Esophagus muscularis mucosa (tissue), 4 donors: ENCODE data around the gene HS1BP3. TPM values are rescaled to one million over a fixed set of nuclear protein-coding genes. Genes with fewer than 3 reads are reported as not detected.

Source experiments
- DNase-seq: peaks from one replicate; pipeline ENCODE4 v3.0.0-alpha.2; 2017; ENCODE audit errors: extremely low spot score
- H3K27ac ChIP-seq, 4 donors: fragments of 200-600 bp; sonication (generic); replicated peaks in 1 of 4; 1 replicate in 3 of 4; 2 replicates in 1 of 4; pipeline ENCODE4 v1.5.1; 2016 to 2019; ENCODE audit warnings: mild to moderate bottlenecking in 1 of 4
- H3K27me3 ChIP-seq, 4 donors: fragments of 200-600 bp; sonication (generic); one replicate each; pipeline versions ENCODE4 v1.5.1 to v1.6.0; 2016 to 2019
- H3K36me3 ChIP-seq, 4 donors: fragments of 200-600 bp; sonication (generic); one replicate each; pipeline ENCODE4 v1.5.1; 2016 to 2019
- H3K4me1 ChIP-seq, 4 donors: fragments of 200-600 bp; sonication (generic); one replicate each; pipeline ENCODE4 v1.5.1; 2016 to 2019
- H3K4me3 ChIP-seq, 4 donors: fragments of 200-600 bp; sonication (generic); 1 replicate in 2 of 4; 2 replicates in 2 of 4; pipeline ENCODE4 v1.5.1; 2016 to 2019; ENCODE audit warnings: mild to moderate bottlenecking in 4 of 4, moderate library complexity in 1 of 4
- H3K9me3 ChIP-seq, 4 donors: fragments of 200-600 bp; sonication (generic); 1 replicate in 3 of 4; 2 replicates in 1 of 4; pipeline ENCODE4 v1.5.1; 2016 to 2019
- EP300 ChIP-seq: sonication (generic); formaldehyde crosslinking; IDR thresholded peaks from one replicate; pipeline ENCODE4 v1.6.1; 2017; ENCODE audit warnings: antibody characterized with exemption
- POLR2A ChIP-seq: fragments of 450-650 bp; IDR thresholded peaks from one replicate; pipeline ENCODE4 v1.6.1; 2017; ENCODE audit warnings: antibody characterized with exemption, moderate library complexity, mild to moderate bottlenecking, low read depth
- POLR2AphosphoS5 ChIP-seq, 2 donors: sonication (generic); formaldehyde crosslinking; IDR thresholded peaks; one replicate each; pipeline ENCODE4 v1.6.1; 2017; ENCODE audit warnings: antibody characterized with exemption in 2 of 2
- WGBS: methylation state at CpG from one replicate; pipeline ENCODE4 v1.1.5; 2018; 5-methylcytosine and 5-hydroxymethylcytosine counted together
- intact Hi-C: fragments of 100-400 bp; cut with DNase I; formaldehyde crosslinking; loops from one replicate; pipeline ENCODE4 v1.15.1; 2023
- total RNA-seq, 4 donors: library from RNA; depleted of rRNA; stranded (reverse); fragments of >200 nt; gene quantifications; one replicate each; pipeline versions ENCODE4 v1.1.0 to v1.2.1, GENCODE V29; 2016
- TF ChIP-seq, protein P1 (sequence below), 3 experiments: fragments of 200-600 bp in 2 of 3; fragments of 450-650 bp in 1 of 3; sonication (generic) in 2 of 3; IDR thresholded peaks; one replicate each; pipeline ENCODE4 v1.5.1; 2017 to 2019; ENCODE audit warnings: antibody characterized with exemption in 3 of 3, mild to moderate bottlenecking in 2 of 3, moderate library complexity in 1 of 3

Gene HS1BP3
- total RNA-seq, 4 donors from 2014 or later: 42.6 to 95.6 (median 60.0) TPM

- no peak for DNase-seq
- 37% methylated on average over 5 of the region's 60 CpGs for WGBS
- Histone ChIP-seq H3K4me3 (peak overlapping the region; percentile 19 to 39 (median 30)), H3K4me1 (peaks cover 34 to 76% (median 67%) of the 10 kb centered on the region in 4 donors), H3K36me3 (no peaks in the 10 kb centered on the region), H3K27ac (no peak overlapping the region), H3K27me3 (peaks cover 4 to 91% (median 52%) of the 10 kb centered on the region in 4 donors), H3K9me3 (no peaks in the 10 kb centered on the region)
- no peak for TF ChIP-seq POLR2A
- intact Hi-C loops: no loop called here
Measured at GRCh38 chr2:20671036-20671735, 20.3 kb upstream of the HS1BP3 start.

DNA sequence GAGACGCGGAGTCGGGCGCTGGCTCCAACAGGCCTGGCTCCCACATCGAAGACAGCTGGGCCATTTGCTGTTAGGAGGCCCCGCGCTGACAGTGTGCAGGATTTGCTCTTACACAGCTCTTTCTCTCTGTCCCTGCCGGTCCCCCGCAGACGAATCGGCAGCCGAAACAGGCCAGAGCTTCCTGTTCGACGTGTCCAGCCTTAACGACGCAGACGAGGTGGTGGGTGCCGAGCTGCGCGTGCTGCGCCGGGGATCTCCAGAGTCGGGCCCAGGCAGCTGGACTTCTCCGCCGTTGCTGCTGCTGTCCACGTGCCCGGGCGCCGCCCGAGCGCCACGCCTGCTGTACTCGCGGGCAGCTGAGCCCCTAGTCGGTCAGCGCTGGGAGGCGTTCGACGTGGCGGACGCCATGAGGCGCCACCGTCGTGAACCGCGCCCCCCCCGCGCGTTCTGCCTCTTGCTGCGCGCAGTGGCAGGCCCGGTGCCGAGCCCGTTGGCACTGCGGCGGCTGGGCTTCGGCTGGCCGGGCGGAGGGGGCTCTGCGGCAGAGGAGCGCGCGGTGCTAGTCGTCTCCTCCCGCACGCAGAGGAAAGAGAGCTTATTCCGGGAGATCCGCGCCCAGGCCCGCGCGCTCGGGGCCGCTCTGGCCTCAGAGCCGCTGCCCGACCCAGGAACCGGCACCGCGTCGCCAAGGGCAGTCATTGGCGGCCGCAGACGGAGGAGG, 19.6 kb upstream of the HS1BP3 start:
- H3K27me3 ChIP-seq: peaks cover 8 to 98% (median 59%) of the 10 kb centered on the region in 4 donors
- H3K36me3 ChIP-seq: no peaks in the 10 kb centered on the region
- TF ChIP-seq POLR2AphosphoS5 (IDR thresholded peaks at IDR 0.05) (no peak), POLR2A (no peak), EP300 (no peak)
- TF ChIP-seq, protein P1, sequence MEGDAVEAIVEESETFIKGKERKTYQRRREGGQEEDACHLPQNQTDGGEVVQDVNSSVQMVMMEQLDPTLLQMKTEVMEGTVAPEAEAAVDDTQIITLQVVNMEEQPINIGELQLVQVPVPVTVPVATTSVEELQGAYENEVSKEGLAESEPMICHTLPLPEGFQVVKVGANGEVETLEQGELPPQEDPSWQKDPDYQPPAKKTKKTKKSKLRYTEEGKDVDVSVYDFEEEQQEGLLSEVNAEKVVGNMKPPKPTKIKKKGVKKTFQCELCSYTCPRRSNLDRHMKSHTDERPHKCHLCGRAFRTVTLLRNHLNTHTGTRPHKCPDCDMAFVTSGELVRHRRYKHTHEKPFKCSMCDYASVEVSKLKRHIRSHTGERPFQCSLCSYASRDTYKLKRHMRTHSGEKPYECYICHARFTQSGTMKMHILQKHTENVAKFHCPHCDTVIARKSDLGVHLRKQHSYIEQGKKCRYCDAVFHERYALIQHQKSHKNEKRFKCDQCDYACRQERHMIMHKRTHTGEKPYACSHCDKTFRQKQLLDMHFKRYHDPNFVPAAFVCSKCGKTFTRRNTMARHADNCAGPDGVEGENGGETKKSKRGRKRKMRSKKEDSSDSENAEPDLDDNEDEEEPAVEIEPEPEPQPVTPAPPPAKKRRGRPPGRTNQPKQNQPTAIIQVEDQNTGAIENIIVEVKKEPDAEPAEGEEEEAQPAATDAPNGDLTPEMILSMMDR (IDR thresholded peaks at IDR 0.05): no peak
- H3K4me1 ChIP-seq: peaks cover 35 to 76% (median 67%) of the 10 kb centered on the region in 4 donors
- no peaks in the 10 kb centered on the region for H3K9me3 ChIP-seq
- H3K27ac ChIP-seq: no peak overlapping the region
- peak overlapping the region; percentile 19 to 39 (median 30) for H3K4me3 ChIP-seq
- no peak for DNase-seq
- intact Hi-C loops: no loop called here
- WGBS: no CpG with 5 or more reads among the region's 83 CpGs

DNA sequence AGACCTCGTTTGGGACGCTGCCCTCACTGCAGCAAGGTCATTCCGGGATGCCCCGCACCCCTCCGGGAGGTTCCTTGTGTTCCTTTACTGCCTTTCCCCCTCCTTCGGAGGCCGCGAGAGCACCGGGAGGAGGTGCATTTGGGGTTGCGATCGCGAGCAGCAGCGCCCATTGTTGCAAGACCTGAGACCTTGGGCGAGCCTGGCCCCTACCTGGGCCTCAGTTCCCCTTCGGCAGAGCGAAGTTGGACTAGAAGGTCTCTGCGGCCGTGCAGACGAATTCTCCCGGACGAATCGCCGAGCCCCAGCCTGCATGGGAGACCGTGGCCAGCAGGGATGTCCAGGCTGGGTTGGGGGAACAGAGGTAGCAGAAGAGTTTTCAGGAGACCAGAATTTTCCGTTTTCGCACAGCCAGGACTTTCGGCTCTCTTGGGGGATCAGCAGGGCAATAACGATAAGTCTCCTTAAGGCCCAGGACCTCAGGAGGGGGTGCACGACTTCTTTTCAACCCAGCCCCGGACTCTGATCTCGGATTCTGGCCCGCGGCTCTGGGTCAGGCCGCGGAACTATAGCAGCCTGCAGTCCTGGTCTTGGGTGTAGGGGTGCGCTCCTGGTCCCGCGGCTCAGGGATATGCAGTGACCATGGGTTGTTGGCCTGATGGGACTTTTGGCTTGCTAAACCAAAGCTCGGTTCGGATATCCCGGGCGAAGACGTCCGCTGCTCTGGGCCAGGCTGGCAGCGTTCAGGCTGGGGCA, 18.8 kb upstream of the HS1BP3 start:
- no peaks in the 10 kb centered on the region for H3K9me3 ChIP-seq
- H3K4me3 ChIP-seq: peak overlapping the region in 1 of 4 donors; percentile 36
- H3K27me3 ChIP-seq: peaks cover 8 to 99% (median 66%) of the 10 kb centered on the region in 4 donors
- 48% methylated on average over 28 of the region's 45 CpGs for WGBS
- no peak overlapping the region for H3K27ac ChIP-seq
- no peak for TF ChIP-seq POLR2A
- TF ChIP-seq, protein P1 (IDR thresholded peaks at IDR 0.05): no peak
- TF ChIP-seq POLR2AphosphoS5 (IDR thresholded peaks at IDR 0.05): no peak
- no peak for TF ChIP-seq EP300
- intact Hi-C loops: loop anchor here (10.0 kb wide), 1 partner anchor 155 kb away; the partner anchor contains the start of gene LDAH
- H3K36me3 ChIP-seq: no peaks in the 10 kb centered on the region
- no peak for DNase-seq
- H3K4me1 ChIP-seq: peaks cover 32 to 76% (median 65%) of the 10 kb centered on the region in 4 donors

DNA sequence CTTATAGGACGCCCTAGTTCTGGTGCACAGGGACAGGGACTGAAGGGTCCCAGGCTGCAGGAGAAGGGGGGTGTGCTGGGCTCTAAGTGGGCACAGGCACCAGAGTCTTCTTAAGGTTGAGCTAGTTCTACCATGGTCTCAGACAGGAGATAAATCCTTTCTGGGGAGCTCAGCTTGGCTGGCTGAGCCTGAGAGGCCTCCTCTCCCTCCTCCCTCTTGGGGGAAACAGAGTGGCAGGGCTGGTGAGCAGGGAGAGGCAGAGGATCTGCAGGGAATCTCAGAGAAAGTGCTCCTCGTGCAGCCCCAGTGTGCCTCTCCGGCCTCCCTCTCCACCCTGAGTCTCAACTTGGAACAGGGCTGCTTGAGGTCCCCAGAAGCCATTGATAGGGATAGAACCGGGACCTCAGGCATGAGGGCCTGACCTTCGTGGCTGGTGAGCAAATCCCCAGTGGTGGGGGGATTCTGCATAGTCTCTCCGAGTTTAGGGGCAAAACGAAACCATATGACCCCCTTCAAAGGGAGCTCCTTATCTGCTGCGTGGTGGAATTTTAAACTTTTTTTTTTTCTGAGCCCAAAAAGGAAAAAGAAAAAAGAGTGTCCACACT, 18.1 kb upstream of the HS1BP3 start:
- Histone ChIP-seq H3K36me3 (no peaks in the 10 kb centered on the region), H3K4me3 (peak overlapping the region in 1 of 4 donors; percentile 56), H3K27ac (peak overlapping the region in 3 of 4 donors; percentile 19 to 26 (median 20)), H3K4me1 (peaks cover 27 to 79% (median 64%) of the 10 kb centered on the region in 4 donors), H3K27me3 (peaks cover 8 to 99% (median 73%) of the 10 kb centered on the region in 4 donors), H3K9me3 (no peaks in the 10 kb centered on the region)
- WGBS: 72% methylated on average over 5 of the region's 8 CpGs
- intact Hi-C loops: loop anchor here (10.0 kb wide), 1 partner anchor 156 kb away; the partner anchor contains the start of gene LDAH
- DNase-seq: no peak
- TF ChIP-seq, protein P1 (IDR thresholded peaks at IDR 0.05): no peak
- TF ChIP-seq POLR2A (no peak), POLR2AphosphoS5 (IDR thresholded peaks at IDR 0.05) (no peak), EP300 (no peak)
